VCaP (cell line): ENCODE data around the gene DTNA.

Experiments
- H3K27ac ChIP-seq: fragments of 450-650 bp; 2 replicates; pipeline ENCODE4 v1.5.1; 2017
- CTCF ChIP-seq: fragments of 450-650 bp; conservative IDR thresholded peaks from 2 replicates; pipeline ENCODE4 v1.5.1; 2017; ENCODE audit warnings: mild to moderate bottlenecking, moderate library complexity

Gene DTNA

GRCh38 chr18:34820360-34821065 lies 110.4 kb downstream of the DTNA start:
- H3K27ac ChIP-seq, result no peak overlapping the region
- no peak for TF ChIP-seq CTCF

GRCh38 chr18:34821669-34822210 lies 111.6 kb downstream of the DTNA start:
- TF ChIP-seq CTCF, result no peak
- H3K27ac ChIP-seq, result no peak overlapping the region

- no peak for TF ChIP-seq CTCF
- H3K27ac ChIP-seq, result no peak overlapping the region
Measured at GRCh38 chr18:34828093-34828492, 118.0 kb downstream of the DTNA start.

GRCh38 chr18:34834897-34835296 lies 124.8 kb downstream of the DTNA start:
- H3K27ac ChIP-seq, result no peak overlapping the region
- no peak for TF ChIP-seq CTCF

- no peak for TF ChIP-seq CTCF
- no peak overlapping the region for H3K27ac ChIP-seq
Measured at GRCh38 chr18:34835466-34835865, 125.4 kb downstream of the DTNA start.

GRCh38 chr18:34837769-34838272 lies 127.7 kb downstream of the DTNA start:
- H3K27ac ChIP-seq, result no peak overlapping the region
- TF ChIP-seq CTCF, result no peak

GRCh38 chr18:34838669-34839068 lies 128.6 kb downstream of the DTNA start:
- no peak overlapping the region for H3K27ac ChIP-seq
- no peak for TF ChIP-seq CTCF
